NCI-H1930 (cell line): Measurements from ENCODE around the gene MTARC2.

ENCODE experiments used
- DNase-seq, 2 experiments: peaks; one replicate each; lab custom pipeline; 2025; lab: John Stamatoyannopoulos, UW

MTARC2 gene

GRCh38 chr1:220800262-220800661, 52.1 kb downstream of the MTARC2 start:
- no peak for DNase-seq

- DNase-seq = peak in 1 of 2 experiments; percentile 7
Measured at GRCh38 chr1:220803401-220804201, 55.5 kb downstream of the MTARC2 start.

GRCh38 chr1:220804202-220804586, 56.1 kb downstream of the MTARC2 start:
- DNase-seq = no peak

GRCh38 chr1:220806408-220806807, 58.3 kb downstream of the MTARC2 start:
- no peak for DNase-seq

GRCh38 chr1:220807726-220808125, 59.6 kb downstream of the MTARC2 start:
- no peak for DNase-seq

- DNase-seq = no peak
Measured at GRCh38 chr1:220808345-220809186, 60.4 kb downstream of the MTARC2 start.

- no peak for DNase-seq
Measured at GRCh38 chr1:220809187-220809550, 61.0 kb downstream of the MTARC2 start.

GRCh38 chr1:220809704-220810103, 61.6 kb downstream of the MTARC2 start:
- no peak for DNase-seq

GRCh38 chr1:220810179-220810653, 62.1 kb downstream of the MTARC2 start:
- no peak for DNase-seq

- DNase-seq = no peak
Measured at GRCh38 chr1:220810963-220811362, 62.8 kb downstream of the MTARC2 start.

GRCh38 chr1:220811695-220812094, 63.6 kb downstream of the MTARC2 start:
- no peak for DNase-seq

GRCh38 chr1:220812308-220812707, 64.2 kb downstream of the MTARC2 start:
- DNase-seq = no peak

- no peak for DNase-seq
Measured at GRCh38 chr1:220813013-220813412, 64.9 kb downstream of the MTARC2 start.

- DNase-seq = no peak
Measured at GRCh38 chr1:220815409-220815808, 67.3 kb downstream of the MTARC2 start.

GRCh38 chr1:220817907-220818306, 69.8 kb downstream of the MTARC2 start:
- DNase-seq = no peak

GRCh38 chr1:220818421-220819173, 70.5 kb downstream of the MTARC2 start:
- no peak for DNase-seq

GRCh38 chr1:220819467-220820026, 71.4 kb downstream of the MTARC2 start:
- no peak for DNase-seq

- no peak for DNase-seq
Measured at GRCh38 chr1:220824031-220824989, 76.2 kb downstream of the MTARC2 start.

- DNase-seq = no peak
Measured at GRCh38 chr1:220825819-220826551, 77.9 kb downstream of the MTARC2 start.

GRCh38 chr1:220826729-220827128, 78.6 kb downstream of the MTARC2 start:
- no peak for DNase-seq
